ENCODE measurements around the gene APCDD1. TPM values are rescaled to one million over a fixed set of nuclear protein-coding genes. Genes with fewer than 3 reads are reported as not detected.
"Not testable (repeated sequence)": the region's sequence is repeated elsewhere in the genome, so short reads cannot be mapped to it uniquely, and the experiment has no call there.

APCDD1 gene
- total RNA-seq, 2 donors from 2014 or later = not detected

GRCh38 chr18:10504723-10505122 lies 50.3 kb downstream of the APCDD1 start:
- H3K9me3 Mint-ChIP-seq = peaks cover 3% of the 10 kb centered on the region
- H3K36me3 Mint-ChIP-seq = peaks cover 18% of the 10 kb centered on the region
- peaks cover 22 to 65% of the 10 kb centered on the region in 2 donors for H3K27me3 Mint-ChIP-seq
- no peaks in the 10 kb centered on the region for H3K4me1 Mint-ChIP-seq (ENCODE audit: low read depth in 2 of 2)
- no peak overlapping the region for H3K27ac Mint-ChIP-seq
- ATAC-seq (no peak), DNase-seq (ENCODE audit: low spot score) (no peak)
- no peak overlapping the region for H3K4me3 Mint-ChIP-seq

GRCh38 chr18:10505892-10506291 lies 51.5 kb downstream of the APCDD1 start:
- Mint-ChIP-seq H3K36me3 (peaks cover 18% of the 10 kb centered on the region), H3K27me3 (peaks cover 26 to 58% of the 10 kb centered on the region in 2 donors)
- not testable (repeated sequence) for DNase-seq (ENCODE audit: low spot score); H3K9me3 Mint-ChIP-seq; H3K27ac Mint-ChIP-seq; ATAC-seq; H3K4me1 Mint-ChIP-seq (ENCODE audit: low read depth in 2 of 2); H3K4me3 Mint-ChIP-seq

- Mint-ChIP-seq H3K27me3 (peaks cover 21 to 45% of the 10 kb centered on the region in 2 donors), H3K36me3 (peaks cover 18% of the 10 kb centered on the region), H3K9me3 (peaks cover 3% of the 10 kb centered on the region), H3K4me3 (no peak overlapping the region), H3K27ac (no peak overlapping the region), H3K4me1 (ENCODE audit: low read depth in 2 of 2) (no peaks in the 10 kb centered on the region)
- DNase-seq (ENCODE audit: low spot score) = no peak
- ATAC-seq = no peak
These were observed 54.2 kb downstream of the APCDD1 start for GRCh38 chr18:10508591-10508990.

GRCh38 chr18:10511236-10511635 lies 56.8 kb downstream of the APCDD1 start:
- no peak overlapping the region for H3K4me3 Mint-ChIP-seq
- no peak overlapping the region for H3K27ac Mint-ChIP-seq
- H3K36me3 Mint-ChIP-seq = peaks cover 13% of the 10 kb centered on the region
- no peaks in the 10 kb centered on the region for H3K4me1 Mint-ChIP-seq (ENCODE audit: low read depth in 2 of 2)
- H3K9me3 Mint-ChIP-seq = no peaks in the 10 kb centered on the region
- peaks cover 26 to 41% of the 10 kb centered on the region in 2 donors for H3K27me3 Mint-ChIP-seq
- DNase-seq (ENCODE audit: low spot score) = no peak
- ATAC-seq = no peak

- DNase-seq (ENCODE audit: low spot score) = no peak
- Mint-ChIP-seq H3K27me3 (peaks cover 36 to 59% of the 10 kb centered on the region in 2 donors), H3K4me3 (no peak overlapping the region), H3K36me3 (no peaks in the 10 kb centered on the region), H3K4me1 (ENCODE audit: low read depth in 2 of 2) (no peaks in the 10 kb centered on the region), H3K9me3 (no peaks in the 10 kb centered on the region), H3K27ac (no peak overlapping the region)
- no peak for ATAC-seq
These were observed 59.6 kb downstream of the APCDD1 start for GRCh38 chr18:10514082-10514481.

DNA sequence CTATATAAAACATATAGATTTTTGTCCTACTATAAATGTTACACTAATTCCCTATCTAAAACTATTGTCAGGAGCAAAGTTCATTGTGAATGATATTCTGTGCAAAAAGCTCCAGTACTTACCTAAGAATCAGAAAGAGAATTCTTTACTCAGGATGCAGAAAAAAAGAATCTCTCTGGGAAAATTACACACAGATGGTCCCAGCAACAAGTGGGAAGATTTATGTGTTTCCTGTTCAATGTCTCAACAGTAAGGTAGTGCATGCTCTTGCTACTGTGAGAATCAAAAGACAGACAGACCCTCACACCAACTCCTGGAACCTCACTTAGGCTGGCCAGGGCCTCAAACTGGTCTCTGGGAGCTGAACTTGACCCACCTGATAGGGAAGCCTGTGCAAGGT lies 60.2 kb downstream of the APCDD1 start:
- ATAC-seq = no peak
- Mint-ChIP-seq H3K27me3 (peaks cover 41 to 61% of the 10 kb centered on the region in 2 donors), H3K36me3 (no peaks in the 10 kb centered on the region), H3K4me3 (no peak overlapping the region), H3K4me1 (ENCODE audit: low read depth in 2 of 2) (peaks cover 0 to 3% of the 10 kb centered on the region in 2 donors), H3K27ac (no peak overlapping the region), H3K9me3 (no peaks in the 10 kb centered on the region)
- DNase-seq (ENCODE audit: low spot score) = no peak

- H3K27ac Mint-ChIP-seq = no peak overlapping the region
- ATAC-seq (no peak), DNase-seq (ENCODE audit: low spot score) (no peak)
- H3K27me3 Mint-ChIP-seq = peaks cover 43 to 63% of the 10 kb centered on the region in 2 donors
- H3K9me3 Mint-ChIP-seq = no peaks in the 10 kb centered on the region
- H3K4me3 Mint-ChIP-seq = no peak overlapping the region
- H3K36me3 Mint-ChIP-seq = no peaks in the 10 kb centered on the region
- peaks cover 0 to 3% of the 10 kb centered on the region in 2 donors for H3K4me1 Mint-ChIP-seq (ENCODE audit: low read depth in 2 of 2)
These were observed 61.0 kb downstream of the APCDD1 start for GRCh38 chr18:10515456-10515855.

- Mint-ChIP-seq H3K27ac (no peak overlapping the region), H3K36me3 (no peaks in the 10 kb centered on the region), H3K4me3 (no peak overlapping the region), H3K4me1 (ENCODE audit: low read depth in 2 of 2) (peaks cover 0 to 3% of the 10 kb centered on the region in 2 donors), H3K27me3 (peaks cover 40 to 63% of the 10 kb centered on the region in 2 donors), H3K9me3 (no peaks in the 10 kb centered on the region)
- ATAC-seq (no peak), DNase-seq (ENCODE audit: low spot score) (no peak)
These were observed 61.6 kb downstream of the APCDD1 start for GRCh38 chr18:10516078-10516477.

DNA sequence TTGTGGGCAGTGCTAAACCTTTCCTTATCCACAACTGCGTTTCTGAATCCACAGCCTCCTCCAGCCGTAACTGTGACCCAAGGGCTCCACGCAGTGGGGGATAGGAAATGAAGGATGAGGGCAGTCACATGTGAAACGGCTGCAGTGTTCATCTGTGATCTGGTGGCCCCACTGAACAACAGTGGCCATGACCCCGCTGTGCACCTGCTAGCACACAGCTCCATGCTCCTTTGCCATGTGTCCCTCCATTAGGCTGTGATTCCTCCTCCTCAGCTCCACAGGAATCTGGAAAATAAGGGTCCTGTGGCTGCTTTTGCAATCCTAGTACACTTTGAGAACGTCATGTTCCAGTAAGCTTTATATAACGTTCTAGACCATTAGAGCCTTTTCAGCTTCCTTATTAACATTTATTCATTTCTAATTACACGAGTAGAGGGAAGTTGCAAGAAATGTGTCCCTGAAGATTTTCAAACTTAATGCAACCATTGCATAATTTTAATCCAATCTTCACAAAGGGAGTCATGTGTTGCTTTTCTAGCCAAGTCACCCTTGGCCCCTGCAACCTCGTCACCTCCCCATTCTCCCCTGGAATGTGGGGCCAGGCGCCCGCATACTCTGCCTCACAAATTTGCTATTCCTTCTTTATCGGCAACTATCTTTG lies 64.3 kb downstream of the APCDD1 start:
- peaks cover 0 to 3% of the 10 kb centered on the region in 2 donors for H3K4me1 Mint-ChIP-seq (ENCODE audit: low read depth in 2 of 2)
- peaks cover 45 to 63% of the 10 kb centered on the region in 2 donors for H3K27me3 Mint-ChIP-seq

GRCh38 chr18:10519366-10519765 lies 64.9 kb downstream of the APCDD1 start:
- Mint-ChIP-seq H3K4me1 (ENCODE audit: low read depth in 2 of 2) (peaks cover 1 to 4% of the 10 kb centered on the region in 2 donors), H3K27ac (no peak overlapping the region), H3K4me3 (no peak overlapping the region), H3K9me3 (no peaks in the 10 kb centered on the region), H3K36me3 (no peaks in the 10 kb centered on the region), H3K27me3 (peaks cover 43 to 57% of the 10 kb centered on the region in 2 donors)
- ATAC-seq = no peak
- DNase-seq (ENCODE audit: low spot score) = no peak

More for the DNA sequence above, 64.3 kb downstream of the APCDD1 start:
- no peaks in the 10 kb centered on the region for H3K36me3 Mint-ChIP-seq
- no peaks in the 10 kb centered on the region for H3K9me3 Mint-ChIP-seq
- ATAC-seq (no peak), DNase-seq (ENCODE audit: low spot score) (no peak)
- no peak overlapping the region for H3K4me3 Mint-ChIP-seq
- no peak overlapping the region for H3K27ac Mint-ChIP-seq

DNA sequence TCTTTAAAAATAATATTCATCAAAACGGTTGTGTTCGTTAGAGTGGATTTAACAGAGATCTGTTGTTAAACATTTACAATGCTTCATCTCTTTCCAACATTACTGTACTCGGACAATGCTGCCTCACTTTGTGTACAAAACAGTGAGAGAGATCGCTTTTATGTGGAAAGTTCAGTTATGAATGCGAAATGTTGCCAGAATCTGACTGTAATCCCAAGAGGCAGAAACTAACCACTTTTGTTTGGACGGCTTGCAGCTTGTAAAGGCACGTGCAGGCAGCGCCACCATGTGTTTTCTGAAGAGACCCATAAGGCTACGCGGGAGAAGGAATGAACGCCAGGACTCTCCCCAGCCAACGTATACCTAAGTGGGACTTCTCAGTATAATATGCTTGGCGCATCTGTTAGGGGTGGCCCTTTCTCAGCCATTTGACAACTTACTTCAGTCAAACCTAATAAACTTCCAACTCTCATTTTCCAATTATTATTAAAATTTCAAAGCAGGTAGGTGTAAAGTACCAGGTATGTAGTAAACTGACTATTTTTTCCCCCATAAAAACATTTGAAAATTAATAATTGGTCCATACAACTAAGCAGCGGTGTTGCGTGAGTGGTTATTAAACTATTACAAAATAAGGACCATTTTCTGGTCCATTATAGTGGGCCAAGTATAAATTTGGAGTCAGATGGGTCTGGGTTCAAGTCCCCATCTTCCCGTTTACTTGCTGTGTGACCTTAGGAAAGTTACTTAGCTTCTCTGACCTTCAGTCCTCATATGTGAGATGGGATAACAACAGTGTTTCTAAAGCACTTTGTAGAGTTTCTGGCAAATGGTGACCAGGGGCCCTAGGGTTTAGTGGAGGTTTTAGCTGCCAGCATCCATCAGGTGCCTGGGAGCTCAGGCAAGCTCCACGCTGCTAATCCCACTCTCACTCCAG lies 65.8 kb downstream of the APCDD1 start:
- DNase-seq (ENCODE audit: low spot score) (no peak), ATAC-seq (peak; percentile 64 to 73)
- Mint-ChIP-seq H3K4me1 (ENCODE audit: low read depth in 2 of 2) (peaks cover 10 to 13% of the 10 kb centered on the region in 2 donors), H3K27me3 (peaks cover 43 to 56% of the 10 kb centered on the region in 2 donors), H3K9me3 (no peaks in the 10 kb centered on the region), H3K36me3 (no peaks in the 10 kb centered on the region), H3K4me3 (no peak overlapping the region), H3K27ac (no peak overlapping the region)

GRCh38 chr18:10521566-10521965 lies 67.1 kb downstream of the APCDD1 start:
- no peaks in the 10 kb centered on the region for H3K9me3 Mint-ChIP-seq
- H3K4me1 Mint-ChIP-seq (ENCODE audit: low read depth in 2 of 2) = peaks cover 13 to 14% of the 10 kb centered on the region in 2 donors
- DNase-seq (ENCODE audit: low spot score) = no peak
- peaks cover 39 to 49% of the 10 kb centered on the region in 2 donors for H3K27me3 Mint-ChIP-seq
- no peaks in the 10 kb centered on the region for H3K36me3 Mint-ChIP-seq
- no peak overlapping the region for H3K4me3 Mint-ChIP-seq
- no peak overlapping the region for H3K27ac Mint-ChIP-seq
- no peak for ATAC-seq

DNA sequence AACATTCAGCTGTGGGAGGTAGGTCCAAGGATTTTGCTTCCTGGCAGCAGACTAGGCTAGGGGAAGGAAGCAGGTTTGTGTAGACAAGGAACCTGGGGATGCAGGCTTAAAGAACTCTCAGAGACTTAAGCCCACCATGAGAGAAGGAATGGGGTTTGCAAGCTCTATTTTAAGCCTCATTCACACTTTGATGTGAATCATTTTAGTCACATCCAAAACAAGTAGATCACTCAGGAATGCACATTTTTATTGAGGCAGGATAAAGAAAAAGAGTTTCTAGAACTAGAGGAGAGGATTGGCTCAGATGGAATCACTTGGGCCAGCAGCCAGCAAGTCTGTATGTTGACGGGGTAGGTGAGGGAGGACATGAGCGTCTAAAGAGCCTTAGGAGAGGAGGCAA lies 68.1 kb downstream of the APCDD1 start:
- no peak overlapping the region for H3K27ac Mint-ChIP-seq
- peaks cover 19% of the 10 kb centered on the region in 2 donors for H3K4me1 Mint-ChIP-seq (ENCODE audit: low read depth in 2 of 2)
- no peaks in the 10 kb centered on the region for H3K9me3 Mint-ChIP-seq
- no peak overlapping the region for H3K4me3 Mint-ChIP-seq
- peaks cover 36 to 42% of the 10 kb centered on the region in 2 donors for H3K27me3 Mint-ChIP-seq
- H3K36me3 Mint-ChIP-seq = no peaks in the 10 kb centered on the region
- no peak for DNase-seq (ENCODE audit: low spot score)
- ATAC-seq = no peak

- H3K27me3 Mint-ChIP-seq = peaks cover 30 to 33% of the 10 kb centered on the region in 2 donors
- H3K27ac Mint-ChIP-seq = no peak overlapping the region
- no peak for ATAC-seq
- no peaks in the 10 kb centered on the region for H3K9me3 Mint-ChIP-seq
- no peaks in the 10 kb centered on the region for H3K36me3 Mint-ChIP-seq
- H3K4me1 Mint-ChIP-seq (ENCODE audit: low read depth in 2 of 2) = peaks cover 25 to 27% of the 10 kb centered on the region in 2 donors
- no peak for DNase-seq (ENCODE audit: low spot score)
- H3K4me3 Mint-ChIP-seq = no peak overlapping the region
These were observed 69.1 kb downstream of the APCDD1 start for GRCh38 chr18:10523544-10523943.
